ENCODE data around the gene MRAP2. TPM values are rescaled to one million over a fixed set of nuclear protein-coding genes. Genes with fewer than 3 reads are reported as not detected.

The MRAP2 gene
- total RNA-seq, 4 donors from 2014 or later: 0.33 to 1.5 (median 0.50) TPM; not detected in 1

Other genes with a start within 250 kb of the MRAP2 start
- gene RIPPLY2, start 180.4 kb upstream of the MRAP2 start, total RNA-seq: not detected
- gene CYB5R4, start 174.1 kb upstream of the MRAP2 start, total RNA-seq: 10 to 100 TPM in 2 of 4 donors, 1 to 10 TPM in 2; 6.4 to 12.5 (median 9.0) TPM
- gene CEP162, start 193.9 kb downstream of the MRAP2 start, total RNA-seq: 10 to 100 TPM; 15.0 to 23.2 (median 18.5) TPM